Stomach (tissue), 19 donors: Measurements from ENCODE around the gene FAM163B. TPM values are rescaled to one million over a fixed set of nuclear protein-coding genes. Genes with fewer than 3 reads are reported as not detected.
A peak's percentile ranks its signal among the peaks of the same experiment; 100 is the strongest.

Experiments used
- DNase-seq, 2 donors: peaks; one replicate each; pipeline versions ENCODE4 v3.0.0 to v3.0.0-alpha.2; 2013 to 2019
- H3K27ac ChIP-seq, 5 donors: fragments of 200-600 bp in 4 of 5; sonication (generic) in 4 of 5; one replicate each; pipeline ENCODE4 v1.5.1; 2013 to 2019; ENCODE audit warnings: mild to moderate bottlenecking in 1 of 5, moderate library complexity in 1 of 5
- H3K27me3 ChIP-seq, 3 donors: fragments of 200-600 bp; sonication (generic); one replicate each; pipeline ENCODE4 v1.5.1; 2017 to 2019; ENCODE audit warnings: mixed run types in 1 of 3
- H3K36me3 ChIP-seq, 4 donors: fragments of 200-600 bp; sonication (generic); 1 replicate in 3 of 4; 2 replicates in 1 of 4; pipeline ENCODE4 v1.5.1; 2016 to 2019
- H3K4me1 ChIP-seq, 4 donors: fragments of 200-600 bp; sonication (generic); one replicate each; pipeline ENCODE4 v1.5.1; 2016 to 2019
- H3K4me3 ChIP-seq, 4 donors: fragments of 200-600 bp; sonication (generic) in 3 of 4; one replicate each; pipeline ENCODE4 v1.5.1; 2016 to 2019; ENCODE audit warnings: mild to moderate bottlenecking in 1 of 4
- H3K9me3 ChIP-seq, 4 donors: fragments of 200-600 bp; sonication (generic); one replicate each; pipeline ENCODE4 v1.5.1; 2016 to 2019
- CTCF ChIP-seq, 7 experiments: fragments of 450-650 bp in 4 of 7; fragments of 200-600 bp in 3 of 7; sonication (generic) in 3 of 7; IDR thresholded peaks; one replicate each; pipeline ENCODE4 v1.5.1; 2016 to 2019; ENCODE audit warnings: antibody characterized with exemption in 7 of 7, control low read depth in 2 of 7, mild to moderate bottlenecking in 1 of 7
- EP300 ChIP-seq: sonication (generic); formaldehyde crosslinking; IDR thresholded peaks from one replicate; pipeline ENCODE4 v1.6.1; 2017; ENCODE audit warnings: antibody characterized with exemption
- POLR2A ChIP-seq, 4 donors: fragments of 450-650 bp; IDR thresholded peaks; one replicate each; pipeline ENCODE4 v1.6.1; 2016; ENCODE audit warnings: antibody characterized with exemption in 4 of 4, control low read depth in 2 of 4, mild to moderate bottlenecking in 1 of 4, moderate library complexity in 1 of 4
- POLR2AphosphoS5 ChIP-seq, 3 donors: sonication (generic); formaldehyde crosslinking; IDR thresholded peaks; one replicate each; pipeline ENCODE4 v1.6.1; 2016; ENCODE audit warnings: antibody characterized with exemption in 3 of 3
- WGBS, 5 donors: extraction: QIAGEN DNeasy Blood & Tissue Kit in 3 of 5; methylation state at CpG; one replicate each; pipeline versions ENCODE4 v1.1.5 to v1.1.7; 2013 to 2018; 5-methylcytosine and 5-hydroxymethylcytosine counted together
- intact Hi-C: fragments of 100-400 bp; cut with DNase I; formaldehyde crosslinking; loops from one replicate; pipeline ENCODE4 v1.15.1; 2023; ENCODE audit warnings: low total_unique reads
- long read RNA-seq, 10 donors: transcript quantifications; one replicate each; lab custom pipeline, GENCODE V29; 2026
- polyA plus RNA-seq, 3 donors: library from polyadenylated mRNA; stranded (reverse); fragments of 200-250 nt; gene quantifications; one replicate each; pipeline ENCODE4 v1.2.3, GENCODE V29; 2013
- total RNA-seq, 5 donors: library from RNA; depleted of rRNA; stranded (reverse); fragments of >200 nt; gene quantifications; one replicate each; pipeline versions ENCODE4 v1.1.0 to v1.2.3, GENCODE V29; 2014 to 2016
- donor health status: healthy with polysubstance abuse.
- donor health status: Bipolar disorder and iron deficiency.
- donor health status: healthy.

FAM163B gene
- total RNA-seq (not detected), polyA plus RNA-seq (not detected)
- long read RNA-seq, donor 1, result 0 reads
- long read RNA-seq, donor 2, result 0 reads
- long read RNA-seq, donor 3, result 0 reads
- long read RNA-seq, donor 4, result 0 reads
- long read RNA-seq, donor 5, result 0 reads
- long read RNA-seq, donor 6, result 0 reads
- long read RNA-seq, donor 7, result 0 reads
- long read RNA-seq, donor 8, result 0 reads
- long read RNA-seq, donor 9, result 0 reads
- long read RNA-seq, donor 10, result 0 reads

DNA sequence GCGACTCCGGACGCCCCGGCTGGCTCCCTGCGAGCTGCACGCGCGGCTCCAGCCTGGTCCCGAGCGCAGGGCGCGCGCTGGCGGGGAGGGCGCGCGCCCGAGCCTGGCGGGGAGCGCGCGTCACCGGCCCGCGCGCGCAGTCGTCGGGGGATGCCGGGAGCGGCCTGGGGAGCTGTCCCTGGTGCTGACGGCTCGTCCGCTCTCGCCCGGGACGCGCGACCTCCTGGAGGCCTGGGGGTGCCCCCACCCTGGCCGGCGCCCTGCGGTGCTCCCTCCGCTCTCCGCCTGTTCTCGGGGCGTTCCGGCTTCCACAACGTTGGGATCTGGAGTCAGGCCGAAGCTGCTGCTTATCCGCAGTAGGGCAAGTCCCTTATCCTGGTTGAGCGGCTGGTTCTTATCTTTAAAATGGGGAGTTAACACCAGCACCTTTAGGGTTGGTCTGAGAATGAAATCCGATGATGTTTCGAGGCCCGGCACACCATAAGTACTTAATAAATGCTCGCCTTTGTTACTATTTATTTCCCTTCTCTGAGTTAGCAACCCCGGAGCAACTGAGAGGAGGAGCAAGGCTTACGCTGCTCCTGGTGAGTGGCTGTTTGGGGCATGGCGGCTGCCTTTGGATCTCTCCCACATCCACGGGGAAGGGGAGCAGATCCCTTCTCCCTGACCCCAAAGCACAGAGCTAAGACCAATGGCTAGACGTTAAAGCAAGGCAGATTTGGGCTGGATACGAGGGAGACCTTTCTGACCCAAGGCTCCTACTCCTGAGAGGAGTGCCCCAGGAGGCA lies at the start of gene FAM163B:
Gene FAM163B (minus strand): TSS at position 79 of the 788 bp plus-strand sequence. CDS start 29,166 bp downstream, outside the sequence.
- H3K36me3 ChIP-seq, result no peaks in the 10 kb centered on the region
- H3K4me1 ChIP-seq, result peaks cover 0 to 5% (median 2%) of the 10 kb centered on the region in 4 donors
- no peaks in the 10 kb centered on the region for H3K9me3 ChIP-seq
- peak in 1 of 2 donors; percentile 86 for DNase-seq
- peaks cover 19 to 100% (median 50%) of the 10 kb centered on the region in 3 donors for H3K27me3 ChIP-seq
- TF ChIP-seq POLR2AphosphoS5 (IDR thresholded peaks at IDR 0.05), result no peak
- no peak for TF ChIP-seq CTCF (IDR thresholded peaks at IDR 0.05)
- TF ChIP-seq POLR2A (IDR thresholded peaks at IDR 0.05), result no peak
- no peak for TF ChIP-seq EP300
- H3K27ac ChIP-seq, result no peak within 1 kb of the TSS
- peak within 1 kb of the TSS in 2 of 4 donors; percentile 7 to 27 for H3K4me3 ChIP-seq
- WGBS, 5 donors, result 11 to 27% (median 19%) methylated on average over 19 to 61 of the region's 61 CpGs
- intact Hi-C loops, result no loop called here

GRCh38 chr9:133657120-133657661 lies 48.0 kb upstream of the FAM163B start:
- DNase-seq, result no peak

DNA sequence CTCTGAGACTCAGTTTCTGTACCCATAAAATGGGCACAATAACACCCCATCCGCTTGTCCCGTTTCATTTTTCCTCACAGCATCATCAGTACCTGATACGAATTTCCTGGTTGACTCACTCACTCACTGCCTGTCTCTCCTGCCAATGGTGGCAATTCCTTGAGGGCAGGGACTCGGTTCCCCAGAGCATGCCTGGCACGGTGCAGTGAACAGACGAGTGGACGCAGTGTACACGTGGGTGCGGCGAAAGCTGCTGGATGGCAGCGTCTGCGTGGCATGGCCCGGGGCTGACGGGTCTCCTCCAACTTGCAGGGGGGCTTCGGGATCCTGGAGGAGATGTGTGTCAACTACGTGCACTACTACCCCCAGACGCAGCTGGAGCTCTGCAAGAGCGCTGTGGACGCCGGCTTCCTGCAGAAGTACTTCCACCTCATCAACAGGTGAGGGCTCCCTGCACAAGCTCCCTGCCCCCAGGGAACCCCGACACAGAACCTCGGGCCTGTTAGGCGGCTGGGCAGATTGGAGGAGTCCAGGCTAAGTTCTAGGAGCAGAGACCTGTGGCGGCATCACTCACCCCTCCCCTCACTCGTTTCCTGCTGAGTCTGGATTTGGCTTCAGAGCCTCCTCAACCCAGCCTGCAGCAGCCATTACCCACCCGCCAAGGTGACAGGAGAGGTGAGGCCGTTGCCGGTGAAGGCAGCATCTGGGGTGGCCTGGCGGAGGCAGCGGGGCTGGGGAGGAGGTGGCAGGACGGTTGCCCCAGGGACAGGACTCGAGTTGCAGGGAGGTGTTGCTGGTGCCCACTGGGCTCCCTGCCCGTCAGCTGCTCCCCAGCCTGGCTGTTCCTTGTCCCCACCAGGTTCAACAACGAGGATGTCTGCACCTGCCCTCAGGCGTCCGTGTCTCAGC lies 47.3 kb upstream of the FAM163B start:
- intact Hi-C loops, result no loop called here
- WGBS, 5 donors, result 63 to 66% (median 63%) methylated on average over 28 to 36 of the region's 36 CpGs
- DNase-seq, result no peak
- Histone ChIP-seq H3K36me3 (no peaks in the 10 kb centered on the region), H3K9me3 (no peaks in the 10 kb centered on the region), H3K27me3 (peaks cover 3 to 94% (median 52%) of the 10 kb centered on the region in 3 donors), H3K4me1 (peaks cover 10 to 17% (median 15%) of the 10 kb centered on the region in 4 donors), H3K27ac (no peak overlapping the region), H3K4me3 (no peak overlapping the region)
- TF ChIP-seq POLR2A (IDR thresholded peaks at IDR 0.05) (no peak), POLR2AphosphoS5 (IDR thresholded peaks at IDR 0.05) (no peak), CTCF (IDR thresholded peaks at IDR 0.05) (no peak)

More at GRCh38 chr9:133657120-133657661, 48.0 kb upstream of the FAM163B start:
- 62 to 82% (median 74%) methylated on average over 13 of the region's 13 CpGs for WGBS, 5 donors
- no peaks in the 10 kb centered on the region for H3K9me3 ChIP-seq
- H3K36me3 ChIP-seq, result no peaks in the 10 kb centered on the region
- no peak overlapping the region for H3K27ac ChIP-seq
- intact Hi-C loops, result no loop called here
- peaks cover 10 to 17% (median 15%) of the 10 kb centered on the region in 4 donors for H3K4me1 ChIP-seq
- peaks cover 3 to 94% (median 47%) of the 10 kb centered on the region in 3 donors for H3K27me3 ChIP-seq
- no peak overlapping the region for H3K4me3 ChIP-seq
- TF ChIP-seq POLR2AphosphoS5 (IDR thresholded peaks at IDR 0.05) (no peak), CTCF (IDR thresholded peaks at IDR 0.05) (no peak), POLR2A (IDR thresholded peaks at IDR 0.05) (no peak), EP300 (no peak)
